Activated T-cell treated with anti-CD3 and anti-CD28 coated beads, Interleukin-2, amount 50 U/mL, for 4 hours (primary cell): Measurements from ENCODE around the gene THSD4. TPM values are rescaled to one million over a fixed set of nuclear protein-coding genes. Genes with fewer than 3 reads are reported as not detected.

Source experiments
- ATAC-seq, 2 donors: fragments of 200-7000 bp; cut with Tn5 transposase; one replicate each; pipeline ENCODE4 v1.10.0; 2021
- DNase-seq: peaks from one replicate; pipeline ENCODE4 v3.0.0-alpha.2; 2020
- H3K27me3 Mint-ChIP-seq: one replicate; pipeline ENCODE4 v1.8.0; 2021; ENCODE audit warnings: low read depth, mixed read lengths
- H3K36me3 Mint-ChIP-seq: one replicate; pipeline ENCODE4 v1.8.0; 2022; ENCODE audit warnings: mixed read lengths; ENCODE audit not compliant: insufficient read depth
- H3K4me1 Mint-ChIP-seq: one replicate; pipeline ENCODE4 v1.8.0; 2021; ENCODE audit warnings: low read depth, mixed read lengths
- H3K4me3 Mint-ChIP-seq: one replicate; pipeline ENCODE4 v1.8.0; 2021; ENCODE audit warnings: mild to moderate bottlenecking, moderate library complexity, mixed read lengths
- H3K9me3 Mint-ChIP-seq: one replicate; pipeline ENCODE4 v1.8.0; 2021; ENCODE audit warnings: mixed read lengths
- total RNA-seq, 3 donors: library from RNA; stranded (reverse); gene quantifications; one replicate each; pipeline ENCODE4 v1.2.1, GENCODE V29; 2021

THSD4 gene
- total RNA-seq, 3 donors from 2014 or later, result 0.08 to 0.16 (median 0.11) TPM

GRCh38 chr15:71489570-71489969 is 374.3 kb downstream of the THSD4 start:
- Mint-ChIP-seq H3K9me3 (no peaks in the 10 kb centered on the region), H3K36me3 (no peaks in the 10 kb centered on the region), H3K4me3 (no peak overlapping the region), H3K27me3 (peaks cover 5% of the 10 kb centered on the region), H3K4me1 (no peaks in the 10 kb centered on the region)
- ATAC-seq, result no peak
- no peak for DNase-seq

GRCh38 chr15:71493526-71493925 is 378.3 kb downstream of the THSD4 start:
- Mint-ChIP-seq H3K27me3 (peaks cover 2% of the 10 kb centered on the region), H3K4me1 (no peaks in the 10 kb centered on the region), H3K4me3 (no peak overlapping the region), H3K36me3 (no peaks in the 10 kb centered on the region), H3K9me3 (no peaks in the 10 kb centered on the region)
- no peak for DNase-seq
- no peak for ATAC-seq

GRCh38 chr15:71494563-71495397 is 379.5 kb downstream of the THSD4 start:
- Mint-ChIP-seq H3K9me3 (no peaks in the 10 kb centered on the region), H3K27me3 (peaks cover 2% of the 10 kb centered on the region), H3K4me1 (no peaks in the 10 kb centered on the region), H3K4me3 (no peak overlapping the region), H3K36me3 (no peaks in the 10 kb centered on the region)
- ATAC-seq, result no peak
- no peak for DNase-seq

GRCh38 chr15:71495398-71495780 is 380.1 kb downstream of the THSD4 start:
- peaks cover 6% of the 10 kb centered on the region for H3K27me3 Mint-ChIP-seq
- no peaks in the 10 kb centered on the region for H3K36me3 Mint-ChIP-seq
- peaks cover 3% of the 10 kb centered on the region for H3K9me3 Mint-ChIP-seq
- no peak overlapping the region for H3K4me3 Mint-ChIP-seq
- ATAC-seq, result no peak
- no peak for DNase-seq
- H3K4me1 Mint-ChIP-seq, result no peaks in the 10 kb centered on the region

GRCh38 chr15:71496336-71496955 is 381.2 kb downstream of the THSD4 start:
- ATAC-seq, result no peak
- H3K27me3 Mint-ChIP-seq, result peaks cover 10% of the 10 kb centered on the region
- no peaks in the 10 kb centered on the region for H3K36me3 Mint-ChIP-seq
- no peaks in the 10 kb centered on the region for H3K4me1 Mint-ChIP-seq
- no peak for DNase-seq
- H3K9me3 Mint-ChIP-seq, result peaks cover 3% of the 10 kb centered on the region
- H3K4me3 Mint-ChIP-seq, result no peak overlapping the region

GRCh38 chr15:71501344-71502076 is 386.2 kb downstream of the THSD4 start:
- Mint-ChIP-seq H3K27me3 (peaks cover 17% of the 10 kb centered on the region), H3K4me1 (no peaks in the 10 kb centered on the region), H3K4me3 (no peak overlapping the region), H3K36me3 (no peaks in the 10 kb centered on the region), H3K9me3 (peaks cover 3% of the 10 kb centered on the region)
- ATAC-seq (no peak), DNase-seq (no peak)

- peaks cover 3% of the 10 kb centered on the region for H3K9me3 Mint-ChIP-seq
- peaks cover 17% of the 10 kb centered on the region for H3K27me3 Mint-ChIP-seq
- ATAC-seq (no peak), DNase-seq (no peak)
- H3K36me3 Mint-ChIP-seq, result no peaks in the 10 kb centered on the region
- no peak overlapping the region for H3K4me3 Mint-ChIP-seq
- no peaks in the 10 kb centered on the region for H3K4me1 Mint-ChIP-seq
Measured at GRCh38 chr15:71502077-71502432, 386.8 kb downstream of the THSD4 start.

GRCh38 chr15:71505962-71506361 is 390.7 kb downstream of the THSD4 start:
- Mint-ChIP-seq H3K27me3 (peaks cover 11% of the 10 kb centered on the region), H3K4me3 (no peak overlapping the region), H3K9me3 (no peaks in the 10 kb centered on the region), H3K36me3 (no peaks in the 10 kb centered on the region), H3K4me1 (no peaks in the 10 kb centered on the region)
- DNase-seq, result no peak
- ATAC-seq, result no peak

GRCh38 chr15:71506946-71507345 is 391.7 kb downstream of the THSD4 start:
- ATAC-seq, result no peak
- Mint-ChIP-seq H3K9me3 (no peaks in the 10 kb centered on the region), H3K36me3 (no peaks in the 10 kb centered on the region), H3K27me3 (peaks cover 11% of the 10 kb centered on the region), H3K4me3 (no peak overlapping the region), H3K4me1 (no peaks in the 10 kb centered on the region)
- DNase-seq, result no peak

- no peak for ATAC-seq
- no peak for DNase-seq
- no peaks in the 10 kb centered on the region for H3K36me3 Mint-ChIP-seq
Measured at GRCh38 chr15:71508081-71508682, 392.9 kb downstream of the THSD4 start.

GRCh38 chr15:71509139-71509538 is 393.9 kb downstream of the THSD4 start:
- DNase-seq (no peak), ATAC-seq (no peak)
- no peaks in the 10 kb centered on the region for H3K4me1 Mint-ChIP-seq
- H3K27me3 Mint-ChIP-seq, result peaks cover 15% of the 10 kb centered on the region
- H3K9me3 Mint-ChIP-seq, result no peaks in the 10 kb centered on the region
- no peaks in the 10 kb centered on the region for H3K36me3 Mint-ChIP-seq
- no peak overlapping the region for H3K4me3 Mint-ChIP-seq

More at GRCh38 chr15:71508081-71508682, 392.9 kb downstream of the THSD4 start:
- H3K4me3 Mint-ChIP-seq, result no peak overlapping the region
- no peaks in the 10 kb centered on the region for H3K4me1 Mint-ChIP-seq
- H3K9me3 Mint-ChIP-seq, result no peaks in the 10 kb centered on the region
- H3K27me3 Mint-ChIP-seq, result peaks cover 11% of the 10 kb centered on the region

- no peak overlapping the region for H3K4me3 Mint-ChIP-seq
- ATAC-seq (no peak), DNase-seq (no peak)
- H3K4me1 Mint-ChIP-seq, result no peaks in the 10 kb centered on the region
- H3K9me3 Mint-ChIP-seq, result no peaks in the 10 kb centered on the region
- H3K27me3 Mint-ChIP-seq, result peaks cover 12% of the 10 kb centered on the region
- H3K36me3 Mint-ChIP-seq, result no peaks in the 10 kb centered on the region
Measured at GRCh38 chr15:71510763-71511162, 395.5 kb downstream of the THSD4 start.

- H3K4me1 Mint-ChIP-seq, result no peaks in the 10 kb centered on the region
- DNase-seq, result no peak
- H3K36me3 Mint-ChIP-seq, result no peaks in the 10 kb centered on the region
- peaks cover 8% of the 10 kb centered on the region for H3K27me3 Mint-ChIP-seq
- no peak overlapping the region for H3K4me3 Mint-ChIP-seq
- H3K9me3 Mint-ChIP-seq, result no peaks in the 10 kb centered on the region
- ATAC-seq, result no peak
Measured at GRCh38 chr15:71511796-71512681, 396.8 kb downstream of the THSD4 start.

GRCh38 chr15:71512682-71513006 is 397.4 kb downstream of the THSD4 start:
- Mint-ChIP-seq H3K4me3 (no peak overlapping the region), H3K4me1 (no peaks in the 10 kb centered on the region), H3K36me3 (no peaks in the 10 kb centered on the region), H3K27me3 (peaks cover 9% of the 10 kb centered on the region), H3K9me3 (no peaks in the 10 kb centered on the region)
- DNase-seq, result no peak
- ATAC-seq, result no peak
